Neural cell (in vitro differentiated cells): ENCODE results near the gene GALNT8.

Source experiments
- CTCF ChIP-seq: fragments of 450-650 bp; IDR thresholded peaks from 2 replicates; pipeline ENCODE4 v1.5.1; 2014; ENCODE audit warnings: antibody characterized with exemption, mild to moderate bottlenecking, moderate library complexity; ENCODE audit not compliant: poor library complexity, severe bottlenecking
- EZH2 ChIP-seq: fragments of 200-600, 300-800 bp; shearing (Covaris generic), sonication (generic); IDR thresholded peaks from 2 replicates; pipeline ENCODE4 v1.6.1; 2014; ENCODE audit warnings: antibody characterized with exemption, low read length, borderline replicate concordance, mild to moderate bottlenecking; ENCODE audit not compliant: insufficient read depth, poor library complexity, severe bottlenecking
- POLR2AphosphoS5 ChIP-seq: IDR thresholded peaks from 2 replicates; pipeline ENCODE4 v1.6.1; 2012
- RAD21 ChIP-seq: fragments of 450-650 bp; conservative IDR thresholded peaks from 2 replicates; pipeline ENCODE4 v1.6.1; 2014; ENCODE audit warnings: antibody characterized with exemption, mild to moderate bottlenecking, moderate library complexity
- REST ChIP-seq: IDR thresholded peaks from 2 replicates; pipeline ENCODE4 v1.6.1; 2012; ENCODE audit warnings: borderline replicate concordance

DNA sequence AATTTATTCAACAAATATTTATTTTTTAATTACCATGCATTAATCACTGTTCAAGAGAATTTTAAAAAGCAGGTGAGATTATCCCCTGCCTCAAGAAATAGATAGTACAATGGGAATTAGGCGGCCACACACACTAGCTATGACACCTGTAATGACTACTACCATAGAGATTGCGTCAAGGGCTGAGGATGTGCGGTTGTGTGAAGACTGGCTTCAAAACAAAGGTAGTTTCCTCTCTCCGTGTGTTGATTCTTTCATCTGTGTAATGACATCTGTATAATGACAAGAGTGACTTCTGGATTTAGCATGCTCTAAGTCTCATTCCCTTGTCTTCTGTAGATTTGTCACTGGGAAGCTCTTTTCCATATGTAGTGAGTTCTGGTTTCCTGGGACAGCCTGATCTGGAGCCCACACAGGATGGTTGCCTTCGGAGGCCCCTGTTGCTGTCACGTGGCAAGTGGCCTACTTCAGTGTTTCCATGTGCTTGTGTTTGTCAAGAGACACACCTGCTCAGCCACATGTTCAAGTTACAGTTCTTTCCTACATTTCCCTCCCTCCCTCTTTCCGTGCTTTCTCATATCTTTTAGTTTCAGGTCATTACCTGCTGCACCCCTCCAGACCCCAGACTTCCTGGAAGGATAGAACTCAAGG lies 64.3 kb downstream of the GALNT8 start:
- no peak for TF ChIP-seq CTCF
- TF ChIP-seq EZH2, result no peak
- no peak for TF ChIP-seq REST
- no peak for TF ChIP-seq RAD21
- no peak for TF ChIP-seq POLR2AphosphoS5
